T-helper 2 cell treated with Interferon-gamma antibody and Interleukin-4, amounts not matched to agents 100 ng/mL and 5 ng/mL, for 36 hours (primary cell): ENCODE measurements around the gene SCGB1A1. TPM values are rescaled to one million over a fixed set of nuclear protein-coding genes. Genes with fewer than 3 reads are reported as not detected.

Source experiments
- intact Hi-C: fragments of 100-400 bp; cut with micrococcal nuclease; formaldehyde crosslinking; loops from one replicate; pipeline ENCODE4 v1.15.1; 2023
- total RNA-seq: library from RNA; stranded (reverse); gene quantifications from 2 replicates; pipeline ENCODE4 v1.2.3, GENCODE V29; 2022

The SCGB1A1 gene
- total RNA-seq, 1 donor from 2014 or later: not detected

DNA sequence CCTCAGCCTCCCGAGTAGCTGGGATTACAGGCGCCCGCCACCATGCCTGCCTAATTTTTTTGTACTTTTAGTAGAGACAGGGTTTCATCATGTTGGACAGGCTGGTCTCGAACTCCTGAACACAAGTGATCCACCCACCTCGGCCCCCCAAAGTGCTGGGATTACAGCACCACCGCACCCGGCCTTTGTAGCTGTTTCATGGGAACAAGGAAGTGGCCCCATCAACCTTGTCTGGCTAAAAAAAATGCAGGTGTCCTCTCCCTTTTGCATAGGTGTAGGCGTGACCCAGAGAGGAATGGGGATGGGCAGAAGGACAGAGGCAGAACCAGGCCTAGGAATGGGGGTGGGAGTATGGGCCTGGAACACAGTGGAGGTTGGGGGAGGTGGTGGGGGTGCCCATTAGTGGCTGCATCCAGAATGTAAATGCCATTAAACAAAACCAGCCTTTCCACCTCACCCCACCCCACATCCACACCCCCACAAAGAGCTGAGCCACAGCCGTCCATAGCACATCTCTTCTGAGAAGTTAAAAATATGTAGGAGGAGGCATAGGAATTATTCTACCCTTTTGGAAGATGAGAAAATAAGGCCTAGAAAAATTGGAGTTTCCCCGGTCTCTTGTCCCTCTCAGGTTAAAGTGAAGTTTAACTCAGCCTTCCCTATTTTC, 22.8 kb upstream of the SCGB1A1 start:
- intact Hi-C loops: loop anchor here (1.0 to 10.0 kb wide), 2 partner anchors 147 to 469 kb away; no protein-coding TSS in a partner anchor

- intact Hi-C loops: loop anchor here (10.0 kb wide), 1 partner anchor 466 kb away; no protein-coding TSS in a partner anchor
Observed at GRCh38 chr11:62398011-62398994, 20.5 kb upstream of the SCGB1A1 start.

- intact Hi-C loops: loop anchor here (10.0 kb wide), 1 partner anchor 465 kb away; no protein-coding TSS in a partner anchor
Observed at GRCh38 chr11:62399172-62399877, 19.5 kb upstream of the SCGB1A1 start.

GRCh38 chr11:62399878-62400266, 19.0 kb upstream of the SCGB1A1 start:
- intact Hi-C loops: loop anchor here (10.0 kb wide), 1 partner anchor 465 kb away; no protein-coding TSS in a partner anchor

- intact Hi-C loops: no loop called here
Observed at GRCh38 chr11:62400281-62400680, 18.6 kb upstream of the SCGB1A1 start.

GRCh38 chr11:62400760-62401159, 18.1 kb upstream of the SCGB1A1 start:
- intact Hi-C loops: no loop called here

DNA sequence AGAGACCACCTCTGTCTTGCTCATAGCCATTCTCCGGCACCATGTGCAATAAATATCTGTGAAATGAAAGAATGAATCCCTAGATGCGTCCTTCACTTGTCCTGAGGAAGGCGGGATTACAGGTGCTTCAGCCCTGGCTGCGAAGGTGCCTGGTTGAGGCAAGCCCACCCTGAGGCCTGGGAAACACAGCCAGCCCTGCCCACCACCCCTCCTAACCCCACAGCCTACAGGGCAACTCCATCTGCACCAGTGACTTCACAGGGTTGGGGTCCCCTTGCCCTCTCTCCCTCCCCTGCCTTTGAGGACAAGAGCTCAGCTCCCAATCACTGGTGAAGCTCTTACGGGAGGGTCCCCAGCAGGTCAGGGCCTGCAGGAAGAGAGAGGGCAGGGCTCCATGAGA, 17.5 kb upstream of the SCGB1A1 start:
- intact Hi-C loops: no loop called here

DNA sequence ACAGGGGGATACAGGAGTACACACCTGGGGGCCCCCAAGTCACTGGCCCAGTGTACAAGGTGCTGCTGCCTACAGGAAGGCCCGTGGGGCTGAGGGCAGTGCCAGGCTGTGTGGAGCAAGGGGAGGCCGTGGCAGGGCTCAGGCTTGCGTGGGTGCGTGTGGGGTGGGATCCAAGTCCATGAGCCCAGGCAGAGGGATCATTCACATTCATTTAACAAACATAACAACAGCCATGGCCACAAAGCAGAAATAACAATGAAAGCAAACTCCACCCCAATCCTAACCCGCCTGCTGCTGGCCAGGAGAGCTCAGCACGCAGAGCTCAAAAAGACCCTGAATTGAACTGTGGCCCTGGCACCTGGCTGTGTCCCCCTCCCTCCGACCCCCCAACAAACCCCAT, 17.0 kb upstream of the SCGB1A1 start:
- intact Hi-C loops: no loop called here

GRCh38 chr11:62402226-62402959, 16.4 kb upstream of the SCGB1A1 start:
- intact Hi-C loops: no loop called here

DNA sequence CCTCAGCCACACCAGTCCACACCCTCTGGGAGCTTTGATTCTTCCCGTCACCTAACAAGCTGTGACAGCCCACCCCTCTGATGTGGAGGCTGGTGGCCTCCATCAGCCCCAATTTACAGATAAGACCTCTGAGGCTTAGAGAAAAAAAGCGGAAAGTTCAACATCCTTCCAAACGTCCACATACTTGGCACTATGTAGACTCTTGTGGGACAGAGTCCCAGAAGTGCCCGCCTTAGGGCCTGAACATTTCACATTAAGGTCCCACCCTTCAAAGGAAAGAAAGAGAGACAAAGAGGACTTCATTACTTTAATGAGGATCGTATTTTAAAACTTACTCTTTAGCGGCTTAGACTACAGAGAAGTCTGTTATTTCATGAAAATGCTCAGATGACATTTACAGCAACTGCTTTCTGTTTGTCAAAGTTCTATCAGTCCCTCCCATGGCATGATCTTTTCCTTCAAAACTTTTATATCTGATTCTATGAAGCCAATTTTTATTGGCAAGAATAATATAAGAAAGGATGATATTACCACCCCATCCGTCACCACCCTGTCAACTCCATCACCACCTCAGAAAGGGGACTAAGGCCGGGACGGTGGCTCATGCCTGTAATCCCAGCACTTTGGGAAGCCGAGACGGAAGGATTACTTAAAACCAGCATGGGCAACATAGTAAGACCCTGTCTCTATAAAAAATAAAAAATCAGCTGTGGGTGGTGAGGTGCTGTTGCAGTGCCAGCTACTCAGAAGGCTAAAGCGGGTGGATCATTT, 15.7 kb upstream of the SCGB1A1 start:
- intact Hi-C loops: no loop called here

GRCh38 chr11:62404435-62404834, 14.4 kb upstream of the SCGB1A1 start:
- intact Hi-C loops: no loop called here

- intact Hi-C loops: no loop called here
Observed at GRCh38 chr11:62404901-62405300, 13.9 kb upstream of the SCGB1A1 start.

DNA sequence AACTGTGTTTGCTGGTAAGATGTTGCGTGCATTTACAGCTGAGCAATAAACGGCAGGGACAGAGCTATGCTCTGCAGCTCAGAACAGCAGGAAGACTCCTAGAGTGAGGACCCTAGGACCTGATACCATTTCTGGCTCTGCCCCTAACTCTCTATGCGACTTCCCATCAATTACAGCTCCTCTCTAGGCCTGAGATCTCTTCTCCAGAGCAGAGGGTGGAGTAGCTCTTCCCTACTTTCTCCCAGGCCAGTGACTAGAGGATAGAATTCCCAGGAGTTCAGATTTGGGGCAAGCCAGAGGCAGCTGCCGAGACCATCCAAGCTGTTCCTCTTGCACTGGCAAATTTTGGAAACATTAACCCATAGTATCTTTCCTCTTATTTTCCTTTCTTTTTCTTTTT, 12.8 kb upstream of the SCGB1A1 start:
- intact Hi-C loops: no loop called here

- intact Hi-C loops: no loop called here
Observed at GRCh38 chr11:62409831-62410230, 9.0 kb upstream of the SCGB1A1 start.

GRCh38 chr11:62410972-62411371, 7.9 kb upstream of the SCGB1A1 start:
- intact Hi-C loops: no loop called here

DNA sequence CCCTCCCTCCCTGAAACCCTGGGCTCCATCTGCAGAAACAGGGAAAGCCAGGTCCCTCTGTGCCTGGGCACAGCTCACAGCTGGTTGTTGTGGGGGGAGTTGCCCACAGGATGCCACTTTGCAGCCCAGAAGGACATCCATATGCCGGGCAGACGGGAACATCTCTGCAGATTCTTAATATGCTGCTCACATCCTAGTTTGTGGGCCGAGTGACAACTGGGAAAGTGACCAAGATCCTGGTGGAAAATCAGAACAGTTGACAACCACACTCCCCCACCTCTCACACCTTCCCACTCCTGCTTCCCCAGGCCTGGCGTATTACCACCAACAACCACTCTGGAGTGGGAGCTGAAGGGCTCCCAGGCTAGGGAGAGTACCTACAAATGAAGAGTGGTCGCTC, 7.3 kb upstream of the SCGB1A1 start:
- intact Hi-C loops: no loop called here

DNA sequence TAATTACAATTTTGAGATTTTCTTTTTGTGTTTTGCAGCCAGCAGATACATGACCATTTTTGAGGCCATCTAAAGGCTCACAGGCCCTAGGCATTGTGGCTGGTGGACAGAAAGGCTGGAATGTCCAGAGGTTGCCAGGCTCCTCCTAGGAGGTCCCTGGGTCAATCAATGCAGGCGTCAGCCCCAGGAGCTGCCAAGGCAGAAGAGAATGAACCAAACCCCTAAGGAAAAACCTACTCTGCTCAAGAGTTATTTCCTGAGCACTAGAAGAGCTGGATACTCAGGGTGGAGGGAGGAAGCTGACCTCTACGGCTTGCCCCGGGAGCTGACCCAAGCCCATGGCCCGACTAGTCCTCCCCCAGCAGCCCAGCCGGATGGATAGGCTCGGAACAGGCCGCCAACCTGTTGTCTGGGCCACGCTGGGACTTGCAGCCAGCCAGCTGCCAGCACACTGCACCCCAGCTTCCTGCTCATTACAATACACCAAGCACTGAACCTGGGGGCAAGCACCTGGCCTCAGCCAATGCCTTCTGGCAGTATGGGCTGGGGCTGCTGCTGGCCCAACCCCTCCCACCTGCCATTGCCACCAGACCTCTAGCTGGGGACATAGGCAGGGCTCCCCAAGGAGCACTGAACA, 5.7 kb upstream of the SCGB1A1 start:
- intact Hi-C loops: no loop called here

- intact Hi-C loops: no loop called here
Observed at GRCh38 chr11:62416596-62416995, 2.2 kb upstream of the SCGB1A1 start.

- intact Hi-C loops: no loop called here
Observed at GRCh38 chr11:62418136-62418535, 697 bp upstream of the SCGB1A1 start.
